SK-N-SH treated with all-trans-retinoic acid at 6 μM for 48 hours (cell line): ENCODE measurements around the gene TMEM59.
"Not testable (repeated sequence)": the region's sequence is repeated elsewhere in the genome, so short reads cannot be mapped to it uniquely, and the experiment has no call there.

ENCODE experiments used
- ATAC-seq: fragments of 200-7000 bp; cut with Tn5 transposase; 3 replicates; pipeline ENCODE4 v1.9.1; 2020; ENCODE audit warnings: mild to moderate bottlenecking, moderate library complexity
- ARNTL ChIP-seq: fragments of 450-650 bp; formaldehyde crosslinking; IDR thresholded peaks from 2 replicates; pipeline ENCODE4 v1.5.0; 2020; ENCODE audit warnings: low read depth, mild to moderate bottlenecking, moderate library complexity, borderline replicate concordance
- BACH2 ChIP-seq: fragments of 250-450 bp; sonication (Bioruptor Pico); IDR thresholded peaks from 2 replicates; pipeline ENCODE4 v1.9.0; 2021; ENCODE audit warnings: mild to moderate bottlenecking, borderline replicate concordance
- CSDC2 ChIP-seq: fragments of 250-450 bp; sonication (Bioruptor Pico); IDR thresholded peaks from 2 replicates; pipeline ENCODE4 v1.5.0; 2020; ENCODE audit warnings: mild to moderate bottlenecking, moderate library complexity
- ESRRG ChIP-seq: fragments of 250-450 bp; sonication (Bioruptor Pico); IDR thresholded peaks from 2 replicates; pipeline ENCODE4 v1.6.1; 2021; ENCODE audit warnings: mild to moderate bottlenecking
- GLIS3 ChIP-seq: fragments of 250-450 bp; sonication (Bioruptor Pico); IDR thresholded peaks from 2 replicates; pipeline ENCODE4 v1.5.0; 2020; ENCODE audit warnings: mild to moderate bottlenecking, moderate library complexity
- ISL1 ChIP-seq: fragments of 250-450 bp; sonication (Bioruptor Pico); IDR thresholded peaks from 2 replicates; pipeline ENCODE4 v2.1.2; 2022; ENCODE audit warnings: mild to moderate bottlenecking, moderate library complexity
- OSR1 ChIP-seq: fragments of 250-450 bp; sonication (Bioruptor Pico); IDR thresholded peaks from 2 replicates; pipeline ENCODE4 v1.8.0; 2022; ENCODE audit warnings: moderate library complexity, mild to moderate bottlenecking, inconsistent platforms
- PPARA ChIP-seq: fragments of 250-450 bp; sonication (Bioruptor Pico); IDR thresholded peaks from 2 replicates; pipeline ENCODE4 v1.5.0; 2020; ENCODE audit warnings: mild to moderate bottlenecking, borderline replicate concordance
- RARB ChIP-seq: fragments of 250-450 bp; sonication (Bioruptor Pico); IDR thresholded peaks from 2 replicates; pipeline ENCODE4 v1.8.0; 2021; ENCODE audit warnings: mild to moderate bottlenecking, moderate library complexity
- TCF4 ChIP-seq: fragments of 250-450 bp; sonication (Bioruptor Pico); IDR thresholded peaks from 2 replicates; pipeline ENCODE4 v1.8.0; 2021; ENCODE audit warnings: mild to moderate bottlenecking, moderate library complexity, borderline replicate concordance
- TOX ChIP-seq: fragments of 250-450 bp; sonication (Bioruptor Pico); IDR thresholded peaks from 2 replicates; pipeline ENCODE4 v1.8.0; 2021; ENCODE audit warnings: mild to moderate bottlenecking, moderate library complexity, borderline replicate concordance
- ZC3H10 ChIP-seq: fragments of 250-450 bp; sonication (Bioruptor Pico); IDR thresholded peaks from 2 replicates; pipeline ENCODE4 v1.5.1; 2021; ENCODE audit warnings: mild to moderate bottlenecking, moderate library complexity
- ZFP30 ChIP-seq: fragments of 450-650 bp; formaldehyde crosslinking; IDR thresholded peaks from 2 replicates; pipeline ENCODE4 v1.5.0; 2022; ENCODE audit warnings: mild to moderate bottlenecking, moderate library complexity
- ZNF565 ChIP-seq: fragments of 450-650 bp; formaldehyde crosslinking; conservative IDR thresholded peaks from 2 replicates; pipeline ENCODE4 v1.5.0; 2020; ENCODE audit warnings: low read depth, mild to moderate bottlenecking, moderate library complexity
- ZNF70 ChIP-seq: fragments of 450-650 bp; formaldehyde crosslinking; IDR thresholded peaks from 2 replicates; pipeline ENCODE4 v1.5.0; 2020; ENCODE audit warnings: mild to moderate bottlenecking, moderate library complexity
- ZNF8 ChIP-seq: fragments of 450-650 bp; formaldehyde crosslinking; IDR thresholded peaks from 2 replicates; pipeline ENCODE4 v1.5.0; 2020; ENCODE audit warnings: mild to moderate bottlenecking, moderate library complexity
- TF ChIP-seq, protein P1 (sequence below): fragments of 250-450 bp; sonication (Bioruptor Pico); IDR thresholded peaks from 2 replicates; pipeline ENCODE4 v1.5.0; 2020; ENCODE audit warnings: mild to moderate bottlenecking, moderate library complexity
- TF ChIP-seq, protein P2 (sequence below): fragments of 250-450 bp; sonication (Bioruptor Pico); IDR thresholded peaks from 2 replicates; pipeline ENCODE4 v1.8.0; 2020; ENCODE audit warnings: mild to moderate bottlenecking, moderate library complexity, borderline replicate concordance
- TF ChIP-seq, protein P3 (sequence below): fragments of 250-450 bp; sonication (Bioruptor Pico); IDR thresholded peaks from 2 replicates; pipeline ENCODE4 v1.5.1; 2020; ENCODE audit warnings: low read depth, mild to moderate bottlenecking, moderate library complexity

TMEM59 gene

DNA sequence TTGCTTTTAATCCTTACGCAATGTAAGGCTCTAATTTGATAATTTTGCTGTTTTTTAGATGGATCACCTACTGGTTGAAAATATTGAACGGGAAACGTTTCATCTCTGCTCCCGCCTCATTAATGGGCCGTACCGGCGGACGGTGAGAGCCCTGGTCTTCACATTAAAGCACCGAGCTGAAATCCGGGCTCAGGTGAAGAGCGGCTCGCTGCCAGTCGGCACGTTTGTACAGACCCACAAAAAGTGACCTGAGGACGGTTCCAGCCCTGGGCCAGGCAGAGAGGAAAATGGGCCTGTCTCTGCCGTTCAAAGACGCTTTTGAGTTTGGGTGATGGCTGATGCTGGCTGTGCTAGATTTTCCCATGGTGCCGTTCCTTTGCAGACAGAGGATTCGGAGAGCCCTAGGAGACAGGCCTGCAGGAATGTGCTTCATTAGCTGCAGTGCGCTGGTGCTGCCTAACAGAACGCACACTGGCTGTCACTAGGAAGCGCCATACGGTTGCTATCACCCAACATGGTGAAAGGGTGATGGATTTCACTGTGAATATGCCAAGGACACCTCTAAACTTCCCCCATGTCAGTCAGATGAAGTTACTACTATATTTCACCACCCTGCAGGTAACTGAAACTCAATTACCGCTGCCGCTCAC lies 43.3 kb upstream of the TMEM59 start:
- no peak for TF ChIP-seq ZFP30 (CRISPR knock-in tag)
- no peak for TF ChIP-seq ESRRG (CRISPR knock-in tag)
- TF ChIP-seq TCF4: no peak
- TF ChIP-seq BACH2 (CRISPR knock-in tag): no peak
- no peak for TF ChIP-seq OSR1
- TF ChIP-seq GLIS3 (CRISPR knock-in tag): no peak
- no peak for TF ChIP-seq TOX (CRISPR knock-in tag)
- ATAC-seq: no peak

DNA sequence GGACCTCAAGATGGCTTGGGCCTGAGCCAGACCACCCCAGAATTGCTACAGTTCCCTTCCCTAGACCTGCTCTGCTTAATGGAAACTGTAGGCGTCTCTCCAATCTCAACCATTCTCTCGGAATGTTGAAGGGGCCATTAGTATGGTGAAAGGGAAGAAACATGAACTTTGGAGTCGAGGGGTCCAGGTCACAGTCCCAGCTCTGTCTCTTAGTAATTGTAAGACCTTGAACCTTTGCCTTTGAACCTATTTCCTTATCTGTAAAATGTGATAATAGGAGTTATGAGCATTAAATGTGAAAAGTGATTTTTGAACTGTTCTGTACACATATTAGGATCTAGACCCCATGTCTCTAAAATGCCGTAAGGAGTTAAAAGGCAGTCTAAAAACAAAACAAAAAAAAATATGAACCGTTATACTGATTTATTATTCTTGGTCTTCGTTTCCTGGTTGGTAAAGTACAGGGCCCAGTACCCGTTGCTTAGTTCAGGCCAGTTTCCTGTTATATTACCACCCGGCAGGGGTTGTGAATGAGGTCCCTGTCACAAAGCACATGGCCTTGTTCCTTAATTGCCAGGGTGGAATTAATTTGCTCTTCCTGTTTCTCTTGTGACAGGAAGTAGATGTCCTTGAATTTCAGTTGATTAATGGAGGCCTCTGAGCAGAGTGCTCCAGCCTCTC lies 42.7 kb upstream of the TMEM59 start:
- no peak for TF ChIP-seq ZC3H10 (CRISPR knock-in tag)
- no peak for ATAC-seq

DNA sequence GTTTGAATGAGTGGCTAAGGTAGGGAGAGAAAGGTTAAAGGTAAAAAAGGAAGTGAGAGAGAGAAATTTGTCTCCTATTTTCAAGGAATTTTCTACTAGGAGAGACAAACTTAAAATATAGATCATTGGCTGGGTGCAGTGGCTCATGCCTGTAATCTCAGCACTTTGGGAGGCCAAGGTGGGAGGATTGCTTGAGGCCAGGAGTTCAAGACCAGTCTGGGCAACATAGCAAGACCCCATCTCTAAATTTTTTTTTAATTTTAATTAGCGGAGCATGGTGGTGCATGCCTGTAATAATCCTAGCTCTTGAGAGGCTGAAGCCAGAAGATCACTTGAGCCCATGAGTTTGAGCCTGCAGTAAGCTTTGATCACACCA lies 41.7 kb upstream of the TMEM59 start:
- not testable (repeated sequence) for ATAC-seq

DNA sequence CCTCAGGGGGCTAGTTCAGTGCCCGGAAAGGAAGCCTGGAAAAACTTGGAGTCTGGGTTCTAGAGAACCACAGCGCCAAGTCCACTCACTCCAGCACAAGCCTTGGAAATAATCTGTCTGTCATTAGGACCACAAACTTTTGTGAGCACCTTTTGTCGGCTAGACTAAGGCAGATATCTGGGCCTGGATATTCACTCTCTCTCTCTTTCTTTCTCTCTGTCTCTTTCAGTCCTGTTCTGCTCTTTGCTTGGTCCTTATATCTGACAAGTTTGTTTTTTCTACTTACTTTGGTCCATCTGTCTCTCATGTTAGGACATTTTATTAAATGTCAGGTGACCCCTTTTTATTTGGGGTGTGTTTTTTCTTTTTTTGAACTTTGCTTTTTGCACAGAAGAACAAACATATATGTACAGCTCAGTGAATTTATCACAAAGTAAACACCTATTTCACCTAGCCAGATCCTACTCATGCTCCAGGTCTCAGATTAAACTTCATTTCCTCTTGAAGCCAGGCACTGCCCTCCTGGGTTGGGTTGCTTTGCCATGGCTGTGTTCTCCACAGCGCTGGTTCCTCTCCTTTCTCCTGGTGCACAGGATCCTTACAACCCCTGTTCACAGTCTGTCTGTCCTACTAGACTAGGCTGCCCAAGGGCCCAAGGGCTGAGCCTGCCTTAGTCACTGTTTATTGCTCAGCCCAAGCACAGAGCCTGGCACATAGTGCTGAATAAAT lies 41.2 kb upstream of the TMEM59 start:
- no peak for ATAC-seq
- TF ChIP-seq BACH2 (CRISPR knock-in tag) (no peak), OSR1 (no peak), GLIS3 (CRISPR knock-in tag) (no peak)
- TF ChIP-seq, protein P1, sequence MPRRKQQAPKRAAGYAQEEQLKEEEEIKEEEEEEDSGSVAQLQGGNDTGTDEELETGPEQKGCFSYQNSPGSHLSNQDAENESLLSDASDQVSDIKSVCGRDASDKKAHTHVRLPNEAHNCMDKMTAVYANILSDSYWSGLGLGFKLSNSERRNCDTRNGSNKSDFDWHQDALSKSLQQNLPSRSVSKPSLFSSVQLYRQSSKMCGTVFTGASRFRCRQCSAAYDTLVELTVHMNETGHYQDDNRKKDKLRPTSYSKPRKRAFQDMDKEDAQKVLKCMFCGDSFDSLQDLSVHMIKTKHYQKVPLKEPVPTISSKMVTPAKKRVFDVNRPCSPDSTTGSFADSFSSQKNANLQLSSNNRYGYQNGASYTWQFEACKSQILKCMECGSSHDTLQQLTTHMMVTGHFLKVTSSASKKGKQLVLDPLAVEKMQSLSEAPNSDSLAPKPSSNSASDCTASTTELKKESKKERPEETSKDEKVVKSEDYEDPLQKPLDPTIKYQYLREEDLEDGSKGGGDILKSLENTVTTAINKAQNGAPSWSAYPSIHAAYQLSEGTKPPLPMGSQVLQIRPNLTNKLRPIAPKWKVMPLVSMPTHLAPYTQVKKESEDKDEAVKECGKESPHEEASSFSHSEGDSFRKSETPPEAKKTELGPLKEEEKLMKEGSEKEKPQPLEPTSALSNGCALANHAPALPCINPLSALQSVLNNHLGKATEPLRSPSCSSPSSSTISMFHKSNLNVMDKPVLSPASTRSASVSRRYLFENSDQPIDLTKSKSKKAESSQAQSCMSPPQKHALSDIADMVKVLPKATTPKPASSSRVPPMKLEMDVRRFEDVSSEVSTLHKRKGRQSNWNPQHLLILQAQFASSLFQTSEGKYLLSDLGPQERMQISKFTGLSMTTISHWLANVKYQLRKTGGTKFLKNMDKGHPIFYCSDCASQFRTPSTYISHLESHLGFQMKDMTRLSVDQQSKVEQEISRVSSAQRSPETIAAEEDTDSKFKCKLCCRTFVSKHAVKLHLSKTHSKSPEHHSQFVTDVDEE (CRISPR knock-in tag): no peak

DNA sequence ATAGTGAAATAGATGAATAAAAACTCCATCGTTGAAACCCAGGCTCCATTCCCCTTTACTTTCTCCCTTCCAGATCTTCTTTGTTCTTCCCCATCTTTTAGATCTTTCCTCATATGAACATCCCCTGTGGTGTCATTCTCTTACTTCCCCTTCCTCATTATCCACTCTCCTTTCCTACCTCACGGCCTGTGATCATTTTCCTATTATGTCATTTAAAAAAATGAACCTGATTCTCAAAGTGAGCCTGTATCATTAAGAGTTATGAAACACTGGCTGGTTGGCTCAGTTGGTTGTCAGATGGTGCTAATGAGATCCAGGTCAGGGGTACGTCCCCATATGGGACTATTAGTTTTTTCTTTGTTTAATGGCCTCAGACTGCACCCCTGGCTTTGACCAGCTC lies 38.7 kb upstream of the TMEM59 start:
- ATAC-seq: no peak
- TF ChIP-seq, protein P1 (CRISPR knock-in tag): no peak
- TF ChIP-seq OSR1: no peak
- TF ChIP-seq ARNTL (CRISPR knock-in tag): no peak
- TF ChIP-seq ZNF565 (CRISPR knock-in tag): no peak
- no peak for TF ChIP-seq PPARA (CRISPR knock-in tag)
- TF ChIP-seq ZNF70 (CRISPR knock-in tag): no peak
- no peak for TF ChIP-seq BACH2 (CRISPR knock-in tag)

DNA sequence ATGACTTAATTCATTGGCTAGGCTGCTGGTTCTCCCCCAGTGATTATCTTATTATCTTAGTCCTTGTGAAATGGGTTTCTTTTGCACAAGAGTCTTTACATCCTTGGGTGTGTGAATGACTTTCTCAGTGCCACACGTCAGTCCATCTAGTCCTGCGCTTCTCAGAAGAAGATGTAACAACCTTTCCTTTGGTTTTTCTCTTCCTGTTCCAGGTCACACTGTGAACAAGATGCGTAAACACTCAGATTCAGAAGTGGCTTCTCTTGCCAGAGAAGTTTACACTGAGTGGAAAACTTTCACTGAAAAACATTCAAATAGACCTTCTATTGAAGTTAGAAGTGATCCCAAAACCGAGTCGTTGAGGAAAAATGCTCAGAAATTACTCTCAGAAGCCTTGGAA lies 35.4 kb upstream of the TMEM59 start:
- ATAC-seq: no peak
- TF ChIP-seq, protein P2, sequence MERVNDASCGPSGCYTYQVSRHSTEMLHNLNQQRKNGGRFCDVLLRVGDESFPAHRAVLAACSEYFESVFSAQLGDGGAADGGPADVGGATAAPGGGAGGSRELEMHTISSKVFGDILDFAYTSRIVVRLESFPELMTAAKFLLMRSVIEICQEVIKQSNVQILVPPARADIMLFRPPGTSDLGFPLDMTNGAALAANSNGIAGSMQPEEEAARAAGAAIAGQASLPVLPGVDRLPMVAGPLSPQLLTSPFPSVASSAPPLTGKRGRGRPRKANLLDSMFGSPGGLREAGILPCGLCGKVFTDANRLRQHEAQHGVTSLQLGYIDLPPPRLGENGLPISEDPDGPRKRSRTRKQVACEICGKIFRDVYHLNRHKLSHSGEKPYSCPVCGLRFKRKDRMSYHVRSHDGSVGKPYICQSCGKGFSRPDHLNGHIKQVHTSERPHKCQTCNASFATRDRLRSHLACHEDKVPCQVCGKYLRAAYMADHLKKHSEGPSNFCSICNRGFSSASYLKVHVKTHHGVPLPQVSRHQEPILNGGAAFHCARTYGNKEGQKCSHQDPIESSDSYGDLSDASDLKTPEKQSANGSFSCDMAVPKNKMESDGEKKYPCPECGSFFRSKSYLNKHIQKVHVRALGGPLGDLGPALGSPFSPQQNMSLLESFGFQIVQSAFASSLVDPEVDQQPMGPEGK (CRISPR knock-in tag): no peak
- TF ChIP-seq ARNTL (CRISPR knock-in tag) (no peak), GLIS3 (CRISPR knock-in tag) (no peak), ZC3H10 (CRISPR knock-in tag) (no peak), OSR1 (no peak), ZFP30 (CRISPR knock-in tag) (no peak), CSDC2 (CRISPR knock-in tag) (no peak), RARB (CRISPR knock-in tag) (no peak), ZNF70 (CRISPR knock-in tag) (no peak), TCF4 (no peak), ZNF8 (CRISPR knock-in tag) (no peak), ISL1 (CRISPR knock-in tag) (no peak), ZNF565 (CRISPR knock-in tag) (no peak)
- TF ChIP-seq, protein P3, sequence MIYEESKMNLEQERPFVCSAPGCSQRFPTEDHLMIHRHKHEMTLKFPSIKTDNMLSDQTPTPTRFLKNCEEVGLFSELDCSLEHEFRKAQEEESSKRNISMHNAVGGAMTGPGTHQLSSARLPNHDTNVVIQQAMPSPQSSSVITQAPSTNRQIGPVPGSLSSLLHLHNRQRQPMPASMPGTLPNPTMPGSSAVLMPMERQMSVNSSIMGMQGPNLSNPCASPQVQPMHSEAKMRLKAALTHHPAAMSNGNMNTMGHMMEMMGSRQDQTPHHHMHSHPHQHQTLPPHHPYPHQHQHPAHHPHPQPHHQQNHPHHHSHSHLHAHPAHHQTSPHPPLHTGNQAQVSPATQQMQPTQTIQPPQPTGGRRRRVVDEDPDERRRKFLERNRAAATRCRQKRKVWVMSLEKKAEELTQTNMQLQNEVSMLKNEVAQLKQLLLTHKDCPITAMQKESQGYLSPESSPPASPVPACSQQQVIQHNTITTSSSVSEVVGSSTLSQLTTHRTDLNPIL: no peak
